H9 (cell line): ENCODE measurements around the gene PLD1. TPM values are rescaled to one million over a fixed set of nuclear protein-coding genes. Genes with fewer than 3 reads are reported as not detected.

Source experiments
- DNase-seq: peaks from one replicate; pipeline ENCODE4 v3.0.0-alpha.2; 2017
- H2AFZ ChIP-seq: one replicate; pipeline ENCODE4 v1.6.1; 2013; ENCODE audit warnings: mild to moderate bottlenecking, low read length, control low read depth, moderate library complexity
- H2AK5ac ChIP-seq: 2 replicates; pipeline ENCODE4 v1.6.1; 2013; ENCODE audit warnings: low read length, control low read depth, mixed read lengths; ENCODE audit not compliant: insufficient read length
- H2BK120ac ChIP-seq: one replicate; pipeline ENCODE4 v1.6.1; 2013; ENCODE audit warnings: low read depth, mild to moderate bottlenecking, low read length, control low read depth, inconsistent platforms; ENCODE audit not compliant: poor library complexity, severe bottlenecking
- H2BK12ac ChIP-seq: 2 replicates; pipeline ENCODE4 v1.6.1; 2013; ENCODE audit warnings: low read length, control low read depth, mixed read lengths, low read depth; ENCODE audit not compliant: insufficient read length
- H2BK15ac ChIP-seq: 2 replicates; pipeline ENCODE4 v1.6.1; 2013; ENCODE audit warnings: low read depth, low read length, control low read depth
- H2BK20ac ChIP-seq: one replicate; pipeline ENCODE4 v1.6.1; 2013; ENCODE audit warnings: low read depth, mild to moderate bottlenecking, low read length, control low read depth, inconsistent platforms; ENCODE audit not compliant: poor library complexity, severe bottlenecking
- H2BK5ac ChIP-seq: 2 replicates; pipeline ENCODE4 v1.6.1; 2013; ENCODE audit warnings: low read length, control low read depth, mixed read lengths; ENCODE audit not compliant: insufficient read length
- H3K14ac ChIP-seq: 2 replicates; pipeline ENCODE4 v1.6.1; 2013; ENCODE audit warnings: low read length, control low read depth; ENCODE audit not compliant: insufficient read depth
- H3K18ac ChIP-seq: 2 replicates; pipeline ENCODE4 v1.6.1; 2013; ENCODE audit warnings: low read depth, mild to moderate bottlenecking, mixed read lengths, low read length, control low read depth; ENCODE audit not compliant: insufficient read length
- H3K23ac ChIP-seq: 2 replicates; pipeline ENCODE4 v1.6.1; 2013; ENCODE audit warnings: low read length, control low read depth, mixed read lengths, low read depth; ENCODE audit not compliant: insufficient read length
- H3K23me2 ChIP-seq: 2 replicates; pipeline ENCODE4 v1.6.1; 2013; ENCODE audit warnings: low read depth, mild to moderate bottlenecking, mixed read lengths, low read length, control low read depth; ENCODE audit not compliant: insufficient read length, poor library complexity, severe bottlenecking
- H3K27ac ChIP-seq: 2 replicates; pipeline ENCODE4 v1.5.1; 2013; ENCODE audit warnings: low read length, control low read depth, mixed read lengths, low read depth; ENCODE audit not compliant: insufficient read length
- H3K27me3 ChIP-seq: 2 replicates; pipeline ENCODE4 v1.6.1; 2013; ENCODE audit warnings: low read length, control low read depth, inconsistent platforms; ENCODE audit not compliant: insufficient read depth
- H3K4ac ChIP-seq: 2 replicates; pipeline ENCODE4 v1.6.1; 2013; ENCODE audit warnings: low read depth, mild to moderate bottlenecking, control low read depth, inconsistent platforms, low read length, moderate library complexity
- H3K4me1 ChIP-seq: 2 replicates; pipeline ENCODE4 v1.6.1; 2013; ENCODE audit warnings: low read length, control low read depth, inconsistent platforms; ENCODE audit not compliant: insufficient read depth
- H3K4me2 ChIP-seq: 2 replicates; pipeline ENCODE4 v1.6.1; 2013; ENCODE audit warnings: low read length, control low read depth, mixed read lengths; ENCODE audit not compliant: insufficient read length, insufficient read depth
- H3K56ac ChIP-seq: 2 replicates; pipeline ENCODE4 v1.6.1; 2013; ENCODE audit warnings: low read depth, mild to moderate bottlenecking, mixed read lengths, low read length, control low read depth; ENCODE audit not compliant: insufficient read length
- H3K79me1 ChIP-seq: 2 replicates; pipeline ENCODE4 v1.6.1; 2013; ENCODE audit warnings: low read depth, mild to moderate bottlenecking, moderate library complexity, low read length, control low read depth, inconsistent platforms; ENCODE audit not compliant: insufficient read depth, poor library complexity, severe bottlenecking
- H3K79me2 ChIP-seq: 2 replicates; pipeline ENCODE4 v1.6.1; 2013; ENCODE audit warnings: low read length, control low read depth, inconsistent platforms; ENCODE audit not compliant: insufficient read depth
- H3K9ac ChIP-seq: 2 replicates; pipeline ENCODE4 v1.6.1; 2013; ENCODE audit warnings: low read length, control low read depth, mixed read lengths; ENCODE audit not compliant: insufficient read length; ENCODE audit errors: extremely low read depth
- H3K9me3 ChIP-seq: one replicate; pipeline ENCODE4 v1.6.1; 2013; ENCODE audit warnings: low read depth, low read length, inconsistent platforms; ENCODE audit not compliant: control insufficient read depth
- H3T11ph ChIP-seq: one replicate; pipeline ENCODE4 v1.6.1; 2013; ENCODE audit warnings: mild to moderate bottlenecking, low read length, control low read depth, inconsistent platforms
- H4K20me1 ChIP-seq: one replicate; pipeline ENCODE4 v1.6.1; 2013; ENCODE audit not compliant: control insufficient read depth, insufficient read length, insufficient read depth
- H4K5ac ChIP-seq: 2 replicates; pipeline ENCODE4 v1.6.1; 2013; ENCODE audit warnings: low read depth, mild to moderate bottlenecking, mixed read lengths, low read length, control low read depth; ENCODE audit not compliant: insufficient read length
- H4K8ac ChIP-seq: replicated peaks from 2 replicates; pipeline ENCODE4 v1.6.1; 2013; ENCODE audit warnings: low read length, control low read depth, mixed read lengths, low read depth; ENCODE audit not compliant: insufficient read length
- H4K91ac ChIP-seq: 2 replicates; pipeline ENCODE4 v1.6.1; 2013; ENCODE audit warnings: low read depth, mild to moderate bottlenecking, moderate library complexity, mixed read lengths, low read length, control low read depth; ENCODE audit not compliant: insufficient read length
- H3K27ac Mint-ChIP-seq, 3 experiments: 2 replicates in 2 of 3; 3 replicates in 1 of 3; pipeline ENCODE4 v1.8.0; 2020 to 2021; ENCODE audit warnings: mixed read lengths in 3 of 3, mild to moderate bottlenecking in 1 of 3, moderate library complexity in 1 of 3
- H3K27me3 Mint-ChIP-seq: 2 replicates; pipeline ENCODE4 v1.8.0; 2021; ENCODE audit warnings: low read depth, mild to moderate bottlenecking, moderate library complexity, mixed read lengths
- H3K36me3 Mint-ChIP-seq, 3 experiments: 2 replicates in 2 of 3; 3 replicates in 1 of 3; pipeline ENCODE4 v1.8.0; 2020 to 2021; ENCODE audit warnings: low read depth in 3 of 3, mixed read lengths in 3 of 3; ENCODE audit not compliant: insufficient read depth in 1 of 3
- H3K4me1 Mint-ChIP-seq, 2 experiments: 2 replicates each; pipeline ENCODE4 v1.8.0; 2020; ENCODE audit warnings: mixed read lengths in 2 of 2
- H3K4me3 Mint-ChIP-seq, 2 experiments: 2 replicates in 1 of 2; 3 replicates in 1 of 2; pipeline ENCODE4 v1.8.0; 2020 to 2021; ENCODE audit warnings: mild to moderate bottlenecking in 2 of 2, mixed read lengths in 2 of 2, moderate library complexity in 1 of 2
- H3K9me3 Mint-ChIP-seq, 2 experiments: 2 replicates in 1 of 2; 3 replicates in 1 of 2; pipeline ENCODE4 v1.8.0; 2020; ENCODE audit warnings: mild to moderate bottlenecking in 2 of 2, mixed read lengths in 2 of 2, moderate library complexity in 1 of 2
- CTCF ChIP-seq: fragments of 200-600 bp; sonication (generic); conservative IDR thresholded peaks from 3 replicates; pipeline ENCODE4 v1.8.0; 2021; ENCODE audit warnings: antibody characterized with exemption, mild to moderate bottlenecking
- WGBS: extraction: QIAGEN DNeasy Blood & Tissue Kit; methylation state at CpG from one replicate; pipeline ENCODE4 v1.1.7; 2013; ENCODE audit warnings: missing lambda C conversion rate, low lambda C conversion rate, mixed read lengths; ENCODE audit not compliant: insufficient read length; ENCODE audit errors: extremely low coverage; 5-methylcytosine and 5-hydroxymethylcytosine counted together
- total RNA-seq: library from RNA; stranded (reverse); gene quantifications from 2 replicates; pipeline ENCODE4 v1.2.1, GENCODE V29; 2021

The PLD1 gene
- total RNA-seq, 1 experiment from 2014 or later = 1.8 TPM

DNA sequence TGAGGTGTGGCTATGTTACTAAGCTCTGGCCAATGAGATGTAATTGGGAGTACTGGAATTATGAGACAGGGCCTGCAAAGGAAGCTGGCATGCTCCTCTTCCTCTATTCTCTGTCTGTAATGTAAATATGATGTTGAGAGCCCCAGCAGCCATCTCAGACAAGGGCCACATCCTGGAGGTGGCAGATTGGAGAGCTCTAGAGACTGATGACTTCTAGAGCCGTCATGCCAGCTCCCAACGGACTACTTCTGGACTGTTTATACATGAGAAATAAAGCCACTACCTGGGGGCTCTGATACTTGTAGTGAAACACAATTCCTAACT is 19.7 kb downstream of the PLD1 start:
- Histone ChIP-seq H3K18ac (no peak overlapping the region), H2BK20ac (no peak overlapping the region), H2BK120ac (no peak overlapping the region), H3K79me2 (no peaks in the 10 kb centered on the region), H3K4me2 (no peak overlapping the region), H4K8ac (no peak overlapping the region), H3K79me1 (no peaks in the 10 kb centered on the region), H3K27ac (no peak overlapping the region), H4K91ac (no peak overlapping the region), H2BK12ac (no peak overlapping the region), H3K4ac (no peak overlapping the region), H3K56ac (no peak overlapping the region), H3K4me1 (peaks cover 4% of the 10 kb centered on the region; the same call in 1 of the 2 replicates), H2BK15ac (no peak overlapping the region), H2AK5ac (no peak overlapping the region), H3K23me2 (no peaks in the 10 kb centered on the region), H3K9ac (no peak overlapping the region), H3K14ac (no peak overlapping the region), H4K20me1 (no peaks in the 10 kb centered on the region), H4K5ac (no peak overlapping the region), H3K23ac (no peak overlapping the region), H3K27me3 (no peaks in the 10 kb centered on the region), H3K9me3 (no peaks in the 10 kb centered on the region), H3T11ph (no peak overlapping the region), H2BK5ac (no peak overlapping the region), H2AFZ (no peak overlapping the region)
- H3K9me3 Mint-ChIP-seq = no peaks in the 10 kb centered on the region
- TF ChIP-seq CTCF = no peak
- no CpG with 5 or more reads among the region's 2 CpGs for WGBS
- no peaks in the 10 kb centered on the region for H3K36me3 Mint-ChIP-seq
- no peak for DNase-seq
- peaks cover 11 to 20% of the 10 kb centered on the region in 2 experiments for H3K4me1 Mint-ChIP-seq
- no peaks in the 10 kb centered on the region for H3K27me3 Mint-ChIP-seq
- no peak overlapping the region for H3K4me3 Mint-ChIP-seq
- H3K27ac Mint-ChIP-seq = no peak overlapping the region
